Endothelial cell of umbilical vein (primary cell): ENCODE data around the gene PLEKHG4. TPM values are rescaled to one million over a fixed set of nuclear protein-coding genes. Genes with fewer than 3 reads are reported as not detected.

Experiments
- BruUV-seq: library from RNA; stranded (reverse); fragments of 400-500 nt; replicated peaks from 2 replicates; lab custom pipeline; 2021; lab: Mats Ljungman, UMichigan
- CTCF ChIA-PET: fragments of 300-600, 350-600 bp; sonication (Branson Sonifier 250); formaldehyde crosslinking; loops from one replicate; lab custom pipeline; 2021; ENCODE audit warnings: antibody characterized with exemption, inconsistent platforms; lab: Charles Lee
- POLR2A ChIA-PET: fragments of 300-600, 350-600 bp; sonication (Branson Sonifier 250); formaldehyde crosslinking; loops from one replicate; lab custom pipeline; 2021; ENCODE audit warnings: antibody characterized with exemption, inconsistent platforms; lab: Charles Lee
- DNase-seq: peaks from one replicate; pipeline ENCODE4 v3.0.0-alpha.2; 2011; ENCODE audit warnings: low read depth, low spot score
- FAIRE-seq: peaks from 2 replicates; lab custom pipeline; 2011; peaks lifted over from hg19 to GRCh38; lab: Jason Lieb, UNC
- H2AFZ ChIP-seq: 2 replicates; pipeline ENCODE4 v1.6.0; 2012; ENCODE audit warnings: low read depth, low read length, control low read depth, inconsistent platforms
- H3K27ac ChIP-seq: 2 replicates; pipeline ENCODE4 v1.5.1; 2011; ENCODE audit warnings: low read depth, mild to moderate bottlenecking, control low read depth, low read length, moderate library complexity; ENCODE audit not compliant: insufficient read depth
- H3K27me3 ChIP-seq, 2 experiments: 2 replicates each; pipeline versions ENCODE4 v1.6.0 to v1.6.1; 2011; ENCODE audit warnings: low read length in 2 of 2, mixed read lengths in 1 of 2; ENCODE audit not compliant: control insufficient read depth in 2 of 2, insufficient read depth in 2 of 2
- H3K36me3 ChIP-seq, 2 experiments: 2 replicates in 1 of 2; 3 replicates in 1 of 2; pipeline ENCODE4 v1.5.1; 2011; ENCODE audit warnings: low read length in 2 of 2, mild to moderate bottlenecking in 1 of 2, moderate library complexity in 1 of 2; ENCODE audit not compliant: control insufficient read depth in 2 of 2, insufficient read depth in 2 of 2; ENCODE audit errors: extremely low read depth in 1 of 2
- H3K4me1 ChIP-seq: 3 replicates; pipeline ENCODE4 v1.5.1; 2011; ENCODE audit warnings: mild to moderate bottlenecking, low read length; ENCODE audit not compliant: control insufficient read depth, insufficient read depth; ENCODE audit errors: extremely low read depth
- H3K4me2 ChIP-seq: 2 replicates; pipeline ENCODE4 v1.6.1; 2011; ENCODE audit warnings: low read length, control low read depth, mixed read lengths; ENCODE audit not compliant: insufficient read depth
- H3K4me3 ChIP-seq, 3 experiments: fragments of 200-600 bp in 1 of 3; sonication (generic), shearing (Covaris generic) in 1 of 3; replicated peaks in 1 of 3; 2 replicates each; pipeline ENCODE4 v1.5.1; 2011 to 2016; ENCODE audit warnings: control low read depth in 3 of 3, low read length in 3 of 3, mild to moderate bottlenecking in 2 of 3, inconsistent platforms in 1 of 3, low read depth in 1 of 3, moderate library complexity in 1 of 3; ENCODE audit not compliant: insufficient read depth in 1 of 3
- H3K79me2 ChIP-seq: 2 replicates; pipeline ENCODE4 v1.6.0; 2012; ENCODE audit warnings: low read length, inconsistent platforms; ENCODE audit not compliant: control insufficient read depth, insufficient read depth
- H3K9ac ChIP-seq: replicated peaks from 2 replicates; pipeline ENCODE3; 2011; ENCODE audit warnings: low read length, control low read depth; ENCODE audit not compliant: insufficient read depth; ENCODE audit errors: extremely low read depth
- H3K9me1 ChIP-seq: replicated peaks from 3 replicates; pipeline ENCODE4 v1.6.0; 2011; ENCODE audit warnings: mild to moderate bottlenecking, low read length; ENCODE audit not compliant: control insufficient read depth, insufficient read depth; ENCODE audit errors: extremely low read depth
- H3K9me3 ChIP-seq: replicated peaks from 2 replicates; pipeline ENCODE4 v1.5.1; 2012; ENCODE audit warnings: low read length, inconsistent platforms; ENCODE audit not compliant: control insufficient read depth, insufficient read depth
- H4K20me1 ChIP-seq: replicated peaks from 2 replicates; pipeline ENCODE3; 2011; ENCODE audit warnings: mild to moderate bottlenecking, low read length; ENCODE audit not compliant: control insufficient read depth, insufficient read depth; ENCODE audit errors: extremely low read depth
- EZH2 ChIP-seq: IDR thresholded peaks from 2 replicates; pipeline ENCODE4 v1.6.1; 2012; ENCODE audit warnings: borderline replicate concordance, low read depth, mild to moderate bottlenecking, moderate library complexity, low read length, inconsistent platforms; ENCODE audit not compliant: severe bottlenecking
- FOS ChIP-seq: IDR thresholded peaks from 2 replicates; pipeline ENCODE4 v1.6.1; 2011; ENCODE audit warnings: mild to moderate bottlenecking, low read length, moderate library complexity, borderline replicate concordance; ENCODE audit not compliant: insufficient read depth
- GATA2 ChIP-seq: IDR thresholded peaks from 2 replicates; pipeline ENCODE4 v1.7.0; 2011; ENCODE audit warnings: low read depth, mild to moderate bottlenecking, moderate library complexity, mixed read lengths, low read length; ENCODE audit not compliant: insufficient read length, insufficient read depth
- JUN ChIP-seq: IDR thresholded peaks from 2 replicates; pipeline ENCODE4 v1.6.1; 2011; ENCODE audit warnings: borderline replicate concordance, low read depth; ENCODE audit not compliant: insufficient read length, insufficient read depth
- MYC ChIP-seq: IDR thresholded peaks from one replicate; pipeline ENCODE4 v1.6.1; 2011; ENCODE audit warnings: mild to moderate bottlenecking, low read depth, low read length
- POLR2A ChIP-seq: IDR thresholded peaks from 2 replicates; pipeline ENCODE4 v1.6.1; 2012; ENCODE audit warnings: low read depth, mild to moderate bottlenecking, control low read depth, low read length
- POLR2AphosphoS5 ChIP-seq: IDR thresholded peaks from 2 replicates; pipeline ENCODE4 v1.6.1; 2012; ENCODE audit warnings: low read depth, mild to moderate bottlenecking, control low read depth, low read length, moderate library complexity; ENCODE audit not compliant: insufficient read depth
- dilution Hi-C: fragments of 300-500 bp; cut with MboI; formaldehyde crosslinking; loops from one replicate; pipeline ENCODE4 v1.15.0; 2019; ENCODE audit warnings: low sequenced_read_pairs; ENCODE audit not compliant: extremely low pct_ligation_motif_present
- intact Hi-C: fragments of 100-400 bp; cut with micrococcal nuclease; formaldehyde crosslinking; loops from one replicate; pipeline ENCODE4 v1.10.0; 2022
- polyA plus RNA-seq, 4 experiments: library from polyadenylated mRNA; depleted of rRNA in 3 of 4; stranded (reverse) in 3 of 4; unstranded in 1 of 4; fragments of >200 nt; gene quantifications; 2 replicates each; pipeline versions ENCODE4 v1.2.1 to v1.2.3, GENCODE V29; 2011 to 2012; ENCODE audit warnings: missing spikeins in 1 of 4
- total RNA-seq: library from RNA; stranded (reverse); gene quantifications from 2 replicates; pipeline ENCODE4 v1.2.3, GENCODE V29; 2021
- TF ChIP-seq, protein P1 (sequence below), 2 donors: IDR thresholded peaks; 1 replicate in 1 of 2; 2 replicates in 1 of 2; pipeline ENCODE4 v1.5.1; 2011; ENCODE audit warnings: low read length in 2 of 2, mild to moderate bottlenecking in 2 of 2, moderate library complexity in 2 of 2, control low read depth in 1 of 2, inconsistent platforms in 1 of 2, low read depth in 1 of 2; ENCODE audit not compliant: insufficient read depth in 1 of 2; ENCODE audit errors: extremely low read depth in 1 of 2
- TF ChIP-seq, protein P2 (sequence below): IDR thresholded peaks from 2 replicates; pipeline ENCODE4 v1.6.1; 2011; ENCODE audit not compliant: insufficient read depth, insufficient read length

Gene PLEKHG4
- total and polyA plus RNA-seq, 2 donors (not counting 3 experiments of a cell fraction or from before 2014, with no cell fraction given): 26.6 to 34.8 TPM

DNA sequence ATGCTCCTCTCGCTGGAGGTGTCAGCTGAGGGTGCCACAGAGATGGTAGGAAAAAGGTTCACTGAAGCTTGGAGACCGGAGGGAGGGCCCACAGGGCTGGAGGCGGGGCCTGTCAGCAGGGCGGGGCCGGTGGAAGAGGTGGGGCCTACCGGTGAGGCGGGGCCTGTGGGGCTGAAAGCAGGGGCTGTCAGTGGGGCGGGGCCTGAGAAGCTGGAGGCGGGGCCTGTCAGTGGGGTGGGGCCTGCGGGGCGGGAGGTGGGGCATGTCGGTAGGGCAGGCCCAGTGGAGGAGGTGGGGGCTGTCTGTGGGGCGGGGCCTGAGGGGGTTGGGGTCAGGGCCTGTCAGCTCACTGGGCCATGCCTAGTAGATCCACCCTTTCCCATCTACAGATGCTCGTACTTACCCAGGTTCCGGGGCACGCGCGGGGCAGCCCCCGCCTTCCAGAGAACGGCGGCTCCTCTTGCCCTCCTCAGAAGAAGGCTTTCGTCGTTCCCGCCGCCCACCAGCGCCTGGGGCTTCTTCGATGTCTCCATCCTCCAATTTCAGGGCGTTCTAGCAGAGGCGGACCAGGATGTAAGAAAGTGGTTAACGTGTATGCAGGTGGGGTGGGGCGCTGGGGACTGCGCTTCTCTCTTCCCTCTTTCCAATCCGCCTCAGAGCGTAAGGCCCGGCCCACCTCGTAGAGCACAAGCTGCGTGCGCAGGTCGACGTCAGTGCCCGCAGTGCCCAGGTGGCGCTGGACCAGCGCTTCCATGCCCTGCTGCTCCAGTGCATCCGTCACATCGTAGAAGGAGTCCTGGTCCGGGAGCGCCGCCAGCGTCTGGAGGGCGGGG is 42.6 kb upstream of the PLEKHG4 start:
- Histone ChIP-seq H3K9me1 (no peaks in the 10 kb centered on the region), H3K27me3 (no peaks in the 10 kb centered on the region), H3K79me2 (peaks cover 19% of the 10 kb centered on the region), H3K9ac (no peak overlapping the region), H2AFZ (no peak overlapping the region), H4K20me1 (no peaks in the 10 kb centered on the region), H3K36me3 (peaks cover 11 to 57% of the 10 kb centered on the region in 2 experiments), H3K4me2 (no peak overlapping the region), H3K4me3 (no peak overlapping the region), H3K27ac (no peak overlapping the region), H3K4me1 (peaks cover 12% of the 10 kb centered on the region), H3K9me3 (no peaks in the 10 kb centered on the region)
- dilution Hi-C loops: no loop called here
- TF ChIP-seq FOS (no peak), MYC (no peak), JUN (no peak), POLR2AphosphoS5 (no peak), EZH2 (no peak), GATA2 (no peak), POLR2A (no peak)
- TF ChIP-seq, protein P1, sequence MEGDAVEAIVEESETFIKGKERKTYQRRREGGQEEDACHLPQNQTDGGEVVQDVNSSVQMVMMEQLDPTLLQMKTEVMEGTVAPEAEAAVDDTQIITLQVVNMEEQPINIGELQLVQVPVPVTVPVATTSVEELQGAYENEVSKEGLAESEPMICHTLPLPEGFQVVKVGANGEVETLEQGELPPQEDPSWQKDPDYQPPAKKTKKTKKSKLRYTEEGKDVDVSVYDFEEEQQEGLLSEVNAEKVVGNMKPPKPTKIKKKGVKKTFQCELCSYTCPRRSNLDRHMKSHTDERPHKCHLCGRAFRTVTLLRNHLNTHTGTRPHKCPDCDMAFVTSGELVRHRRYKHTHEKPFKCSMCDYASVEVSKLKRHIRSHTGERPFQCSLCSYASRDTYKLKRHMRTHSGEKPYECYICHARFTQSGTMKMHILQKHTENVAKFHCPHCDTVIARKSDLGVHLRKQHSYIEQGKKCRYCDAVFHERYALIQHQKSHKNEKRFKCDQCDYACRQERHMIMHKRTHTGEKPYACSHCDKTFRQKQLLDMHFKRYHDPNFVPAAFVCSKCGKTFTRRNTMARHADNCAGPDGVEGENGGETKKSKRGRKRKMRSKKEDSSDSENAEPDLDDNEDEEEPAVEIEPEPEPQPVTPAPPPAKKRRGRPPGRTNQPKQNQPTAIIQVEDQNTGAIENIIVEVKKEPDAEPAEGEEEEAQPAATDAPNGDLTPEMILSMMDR (IDR thresholded peaks at IDR 0.05; ENCODE audit: extremely low read depth in 1 of 2, insufficient read depth in 1 of 2, low read depth in 1 of 2, low read length in 2 of 2): no peak
- TF ChIP-seq, protein P2, sequence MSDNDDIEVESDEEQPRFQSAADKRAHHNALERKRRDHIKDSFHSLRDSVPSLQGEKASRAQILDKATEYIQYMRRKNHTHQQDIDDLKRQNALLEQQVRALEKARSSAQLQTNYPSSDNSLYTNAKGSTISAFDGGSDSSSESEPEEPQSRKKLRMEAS: no peak
- ChIA-PET CTCF (interaction anchor here (0.9 to 1.0 kb wide), 2 partner anchors 10 to 39 kb away, joined by 3 to 4 read pairs; partner anchors contain the start of gene FHOD1), POLR2A (no interaction called here)
- DNase-seq (peak; percentile 60), FAIRE-seq (peak; percentile 21)
- TSS peak; percentile 45 for BruUV-seq
- intact Hi-C loops: loop anchor here (1.0 kb wide), 1 partner anchor 8 kb away; no protein-coding TSS in a partner anchor
